K562 (cell line): ENCODE data around the gene RAI14. TPM values are rescaled to one million over a fixed set of nuclear protein-coding genes. Genes with fewer than 3 reads are reported as not detected.
A peak's percentile ranks its signal among the peaks of the same experiment; 100 is the strongest.

Experiments
- ATF4 ChIP-seq: fragments of 450-650 bp; formaldehyde crosslinking; IDR thresholded peaks from 2 replicates; pipeline ENCODE4 v1.4.0; 2022; ENCODE audit warnings: mild to moderate bottlenecking, moderate library complexity
- CREB5 ChIP-seq: fragments of 250-450 bp; sonication (Bioruptor Pico); IDR thresholded peaks from 2 replicates; pipeline ENCODE4 v1.5.0; 2020; ENCODE audit warnings: mild to moderate bottlenecking
- CXXC5 ChIP-seq: fragments of 250-450 bp; sonication (Bioruptor Pico); IDR thresholded peaks from 2 replicates; pipeline ENCODE4 v1.8.0; 2022; ENCODE audit warnings: inconsistent platforms, mild to moderate bottlenecking, moderate library complexity
- ETS2 ChIP-seq: IDR thresholded peaks from 2 replicates; pipeline ENCODE4 v1.6.1; 2016; ENCODE audit warnings: borderline replicate concordance, missing genetic modification characterization, mild to moderate bottlenecking, moderate library complexity, missing compliant biosample characterization; ENCODE audit not compliant: poor library complexity, severe bottlenecking
- HMGN3 ChIP-seq: IDR thresholded peaks from 2 replicates; pipeline ENCODE4 v1.6.1; 2011; ENCODE audit warnings: borderline replicate concordance, low read depth, mild to moderate bottlenecking, mixed read lengths, low read length; ENCODE audit not compliant: insufficient read length; ENCODE audit errors: extremely low read depth
- POLR2AphosphoS5 ChIP-seq: IDR thresholded peaks from 2 replicates; pipeline ENCODE4 v1.6.1; 2011; ENCODE audit warnings: mild to moderate bottlenecking, low read depth, low read length, moderate library complexity; ENCODE audit not compliant: control insufficient read depth, insufficient read depth
- RCOR1 ChIP-seq, 2 experiments: IDR thresholded peaks; 2 replicates each; pipeline ENCODE4 v1.6.1; 2012; ENCODE audit warnings: low read depth in 2 of 2, low read length in 2 of 2, borderline replicate concordance in 1 of 2, improper control_type of control experiment in 1 of 2
- REST ChIP-seq, 2 experiments: fragments of 450-650 bp; formaldehyde crosslinking in 1 of 2; IDR thresholded peaks; 2 replicates each; pipeline versions ENCODE4 v1.4.0 to v1.6.1; 2014 to 2020; ENCODE audit warnings: mild to moderate bottlenecking in 2 of 2, borderline replicate concordance in 1 of 2, low read depth in 1 of 2
- TAF15 ChIP-seq: fragments of 200-400 bp; formaldehyde crosslinking; IDR thresholded peaks from 2 replicates; pipeline ENCODE4 v1.6.1; 2017; ENCODE audit warnings: mild to moderate bottlenecking, low read depth, low read length, moderate library complexity
- TBP ChIP-seq: optimal IDR thresholded peaks from 2 replicates; pipeline ENCODE3; 2011; ENCODE audit warnings: low read depth, low read length, improper control_type of control experiment
- TCF7 ChIP-seq: sonication (generic); IDR thresholded peaks from 2 replicates; pipeline ENCODE4 v1.6.1; 2016; ENCODE audit warnings: antibody characterized with exemption, borderline replicate concordance
- TRIM28 ChIP-seq: fragments of 450-650 bp; IDR thresholded peaks from 2 replicates; pipeline ENCODE4 v1.6.1; 2017
- ZBTB17 ChIP-seq: fragments of 450-650 bp; formaldehyde crosslinking; IDR thresholded peaks from 2 replicates; pipeline ENCODE4 v1.4.0; 2020; ENCODE audit warnings: mild to moderate bottlenecking
- ZNF175 ChIP-seq: fragments of 200-800 bp; sonication (Bioruptor generic); IDR thresholded peaks from 2 replicates; pipeline ENCODE4 v1.6.1; 2016; ENCODE audit warnings: low read depth, mild to moderate bottlenecking, missing genetic modification characterization, missing compliant biosample characterization
- ZNF384 ChIP-seq: IDR thresholded peaks from 2 replicates; pipeline ENCODE4 v1.6.1; 2012; ENCODE audit warnings: low read depth, low read length, improper control_type of control experiment
- ZNF644 ChIP-seq: fragments of 200-800 bp; sonication (Bioruptor generic); IDR thresholded peaks from 2 replicates; pipeline ENCODE4 v1.6.1; 2016; ENCODE audit warnings: low read depth, missing genetic modification characterization, missing compliant biosample characterization
- polyA plus RNA-seq, 8 experiments: library from polyadenylated mRNA; depleted of rRNA in 4 of 8; stranded (reverse) in 5 of 8; unstranded in 3 of 8; fragments of >200 nt; fragmentation: Nextera tagmentation in 2 of 8; fragmentation: Illumina TruSeq in 1 of 8; extraction: Ambion mirVana in 2 of 8; extraction: Trizol in 1 of 8; gene quantifications; 2 replicates each; pipeline versions ENCODE4 v1.2.1 to v1.2.3, GENCODE V29; 2011 to 2014; ENCODE audit warnings: inconsistent platforms in 1 of 8, missing spikeins in 1 of 8
- total RNA-seq, 7 experiments: library from RNA; depleted of rRNA in 6 of 7; stranded (reverse); fragments of >200 nt in 6 of 7; fragmentation: Illumina TruSeq in 2 of 7; extraction: Trizol in 2 of 7; gene quantifications; 2 replicates each; pipeline versions ENCODE4 v1.2.1 to v1.2.3, GENCODE V29; 2011 to 2021; ENCODE audit warnings: low replicate concordance in 1 of 7

Gene RAI14
- total and polyA plus RNA-seq, 9 of the 15 experiments (the other 6 are each of a cell fraction or from before 2014, with no cell fraction given): 11.3 to 82.5 (median 34.8) TPM

- TF ChIP-seq CREB5 (CRISPR knock-in tag) (no peak), CXXC5 (CRISPR knock-in tag) (peak; percentile 100), TRIM28 (peak; percentile 64), ZBTB17 (CRISPR knock-in tag) (peak; percentile 62; the same call in 1 of the 2 replicates), POLR2AphosphoS5 (peak; percentile 99), TCF7 (peak; percentile 54; the same call in 1 of the 2 replicates), ETS2 (tag) (no peak), ATF4 (CRISPR knock-in tag) (peak; percentile 69), REST (IDR thresholded peaks at IDR 0.05; ENCODE audit: borderline replicate concordance) (peak; percentile 42; the same call in 1 of the 2 replicates), REST (CRISPR knock-in tag; IDR thresholded peaks at IDR 0.05; ENCODE audit: low read depth) (no peak), RCOR1 (IDR thresholded peaks at IDR 0.05; ENCODE audit: borderline replicate concordance in 1 of 2, low read depth in 2 of 2, low read length in 2 of 2) (peak; percentile 99), TBP (peak; percentile 25), ZNF384 (no peak), TAF15 (no peak), ZNF644 (tag) (peak; percentile 91), ZNF175 (CRISPR knock-in tag) (peak; percentile 78; the same call in 1 of the 2 replicates), HMGN3 (peak; percentile 88)
Measured at GRCh38 chr5:34699155-34700077, 43.3 kb downstream of the RAI14 start (continued).
